ENCODE results near the gene STMN3.
"Not testable (repeated sequence)": the region's sequence is repeated elsewhere in the genome, so short reads cannot be mapped to it uniquely, and the experiment has no call there.

The STMN3 gene

DNA sequence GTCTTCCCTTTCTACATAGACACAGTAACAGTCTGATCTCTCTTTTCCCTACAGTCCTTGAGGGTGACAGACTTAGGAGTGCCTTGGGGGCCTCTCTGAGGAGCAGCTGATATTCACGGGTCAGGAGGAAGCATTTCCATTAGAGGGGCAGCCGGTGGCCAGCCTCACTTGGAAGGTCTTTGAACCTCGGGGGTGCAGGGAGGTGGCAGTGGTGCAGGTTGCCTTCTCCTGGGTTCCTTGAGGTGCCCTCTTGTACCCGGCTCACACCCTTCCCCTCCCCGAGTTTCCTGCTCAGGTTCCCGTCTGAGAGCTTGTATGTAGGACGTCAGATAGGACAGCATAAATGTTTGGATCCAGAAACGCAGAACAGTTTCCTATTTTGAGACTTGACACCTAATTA, 7.4 kb upstream of the STMN3 start:
- no peaks in the 10 kb centered on the region for H3K9me3 ChIP-seq (ENCODE audit: control insufficient read depth, insufficient read depth, low read depth, low read length)
- CTCF ChIA-PET, result no interaction called here
- POLR2A ChIA-PET, result no interaction called here
- no peaks in the 10 kb centered on the region for H3K4me1 ChIP-seq (ENCODE audit: control insufficient read depth, insufficient read depth, low read length)
- H3K36me3 ChIP-seq (ENCODE audit: control insufficient read depth in 2 of 2, insufficient read depth in 1 of 2, low read length in 2 of 2), result peaks cover 0 to 54% of the 10 kb centered on the region in 2 experiments; a peak in 1 of 3 replicates
- no peak overlapping the region for H3K27ac ChIP-seq (ENCODE audit: extremely low read depth, low read depth, low read length)
- TF ChIP-seq ZFP41 (tag by site-specific recombination; IDR thresholded peaks at IDR 0.05; ENCODE audit: borderline replicate concordance), result no peak
- TF ChIP-seq GLIS2 (tag by site-specific recombination; IDR thresholded peaks at IDR 0.05), result no peak
- no peak for TF ChIP-seq ZEB2 (tag by site-specific recombination; IDR thresholded peaks at IDR 0.05)
- no peak for TF ChIP-seq KLF16 (tag by site-specific recombination; IDR thresholded peaks at IDR 0.05)
- no peak for TF ChIP-seq ZNF629 (tag by site-specific recombination; IDR thresholded peaks at IDR 0.05)
- TF ChIP-seq ZNF707 (tag by site-specific recombination; IDR thresholded peaks at IDR 0.05), result no peak
- no peak for TF ChIP-seq ZNF114 (tag by site-specific recombination; IDR thresholded peaks at IDR 0.05)
- TF ChIP-seq ZNF560 (tag by site-specific recombination; IDR thresholded peaks at IDR 0.05; ENCODE audit: borderline replicate concordance), result no peak
- TF ChIP-seq ZNF433 (tag by site-specific recombination; IDR thresholded peaks at IDR 0.05; ENCODE audit: low read depth), result no peak
- H3K4me3 ChIP-seq (ENCODE audit: low read depth, low read length), result no peak overlapping the region

DNA sequence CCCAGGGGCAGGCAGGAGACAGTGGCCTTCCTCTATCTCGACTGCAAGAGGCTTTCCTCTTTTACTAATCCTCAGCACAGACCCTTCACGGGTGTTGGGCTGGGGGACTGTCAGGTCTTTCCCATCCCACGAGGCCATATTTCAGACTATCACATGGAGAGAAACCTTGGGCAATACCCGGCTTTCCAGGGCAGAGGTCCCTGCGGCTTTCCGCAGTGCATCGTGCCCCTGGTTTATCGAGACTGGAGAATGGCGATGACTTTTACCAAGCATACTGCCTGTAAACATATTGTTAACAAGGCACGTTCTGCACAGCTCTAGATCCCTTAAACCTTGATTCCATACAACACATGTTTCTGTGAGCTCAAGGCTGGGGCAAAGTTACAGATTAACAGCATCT, 7.0 kb upstream of the STMN3 start:
- H3K9me3 ChIP-seq (ENCODE audit: control insufficient read depth, insufficient read depth, low read depth, low read length); CTCF ChIA-PET; H3K4me1 ChIP-seq (ENCODE audit: control insufficient read depth, insufficient read depth, low read length); H3K27ac ChIP-seq (ENCODE audit: extremely low read depth, low read depth, low read length); POLR2A ChIA-PET; H3K4me3 ChIP-seq (ENCODE audit: low read depth, low read length): not testable (repeated sequence)
- H3K36me3 ChIP-seq (ENCODE audit: control insufficient read depth in 2 of 2, insufficient read depth in 1 of 2, low read length in 2 of 2), result peaks cover 0 to 49% of the 10 kb centered on the region in 2 experiments; a peak in 1 of 3 replicates

DNA sequence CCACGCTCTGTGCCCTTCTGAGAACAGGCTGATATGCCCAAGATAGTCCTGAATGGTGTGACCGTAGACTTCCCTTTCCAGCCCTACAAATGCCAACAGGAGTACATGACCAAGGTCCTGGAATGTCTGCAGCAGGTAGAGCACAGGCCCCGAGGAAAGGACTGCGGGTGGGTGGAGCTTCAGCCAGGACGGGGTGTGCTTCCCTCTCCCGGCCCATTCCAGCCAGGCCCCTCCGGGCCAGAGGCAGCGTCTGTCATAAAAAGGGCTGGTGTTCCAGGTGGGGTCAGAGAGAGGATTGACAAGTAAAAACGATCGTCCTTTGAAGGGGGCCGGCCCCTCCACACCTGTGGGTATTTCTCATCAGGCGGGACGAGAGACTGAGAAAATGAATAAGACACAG, 6.1 kb upstream of the STMN3 start:
- ChIA-PET POLR2A (no interaction called here), CTCF (no interaction called here)
- no peak overlapping the region; the same call in 1 of the 2 replicates for H3K27ac ChIP-seq (ENCODE audit: extremely low read depth, low read depth, low read length)
- peak overlapping the region; percentile 93 for H3K4me3 ChIP-seq (ENCODE audit: low read depth, low read length)
- TF ChIP-seq ZNF341 (tag by site-specific recombination; IDR thresholded peaks at IDR 0.05; ENCODE audit: low read depth) (no peak), ZNF239 (tag by site-specific recombination; IDR thresholded peaks at IDR 0.05) (no peak), ZNF23 (tag by site-specific recombination; IDR thresholded peaks at IDR 0.05; ENCODE audit: borderline replicate concordance) (no peak), ZNF302 (tag by site-specific recombination; IDR thresholded peaks at IDR 0.05; ENCODE audit: low read depth) (no peak), OSR2 (tag by site-specific recombination; IDR thresholded peaks at IDR 0.05) (no peak), ZNF202 (tag by site-specific recombination; IDR thresholded peaks at IDR 0.05; ENCODE audit: borderline replicate concordance) (no peak), ZNF654 (tag by site-specific recombination; IDR thresholded peaks at IDR 0.05; ENCODE audit: low read depth) (no peak)
- H3K36me3 ChIP-seq (ENCODE audit: control insufficient read depth in 2 of 2, insufficient read depth in 1 of 2, low read length in 2 of 2), result peaks cover 0 to 42% of the 10 kb centered on the region in 2 experiments; a peak in 1 of 3 replicates
- no peaks in the 10 kb centered on the region for H3K9me3 ChIP-seq (ENCODE audit: control insufficient read depth, insufficient read depth, low read depth, low read length)
- no peaks in the 10 kb centered on the region for H3K4me1 ChIP-seq (ENCODE audit: control insufficient read depth, insufficient read depth, low read length)

DNA sequence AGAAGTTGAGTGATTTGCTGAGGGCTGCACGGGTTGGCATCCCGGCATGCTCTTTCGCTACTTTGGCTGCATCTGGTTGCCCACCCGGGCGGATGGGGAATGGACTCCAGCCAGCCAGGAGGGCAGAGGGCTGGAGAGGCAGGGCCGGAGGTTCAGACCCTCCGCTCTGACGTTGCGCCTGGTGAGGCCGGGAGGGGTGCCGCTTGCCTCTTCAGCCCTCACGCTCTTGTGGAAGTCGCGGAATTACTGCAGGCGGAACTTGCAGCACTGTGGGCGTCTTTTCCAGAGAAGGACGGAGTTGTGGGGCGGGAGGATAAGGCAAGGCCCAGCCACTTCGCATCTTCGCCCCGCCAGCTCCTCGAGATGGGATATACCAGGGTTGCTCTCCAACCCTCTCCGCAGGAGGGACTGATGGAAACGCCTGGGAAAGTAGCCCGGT, 5.5 kb upstream of the STMN3 start:
- H3K4me3 ChIP-seq (ENCODE audit: low read depth, low read length), result peak overlapping the region; percentile 93
- CTCF ChIA-PET, result no interaction called here
- TF ChIP-seq, protein P1, sequence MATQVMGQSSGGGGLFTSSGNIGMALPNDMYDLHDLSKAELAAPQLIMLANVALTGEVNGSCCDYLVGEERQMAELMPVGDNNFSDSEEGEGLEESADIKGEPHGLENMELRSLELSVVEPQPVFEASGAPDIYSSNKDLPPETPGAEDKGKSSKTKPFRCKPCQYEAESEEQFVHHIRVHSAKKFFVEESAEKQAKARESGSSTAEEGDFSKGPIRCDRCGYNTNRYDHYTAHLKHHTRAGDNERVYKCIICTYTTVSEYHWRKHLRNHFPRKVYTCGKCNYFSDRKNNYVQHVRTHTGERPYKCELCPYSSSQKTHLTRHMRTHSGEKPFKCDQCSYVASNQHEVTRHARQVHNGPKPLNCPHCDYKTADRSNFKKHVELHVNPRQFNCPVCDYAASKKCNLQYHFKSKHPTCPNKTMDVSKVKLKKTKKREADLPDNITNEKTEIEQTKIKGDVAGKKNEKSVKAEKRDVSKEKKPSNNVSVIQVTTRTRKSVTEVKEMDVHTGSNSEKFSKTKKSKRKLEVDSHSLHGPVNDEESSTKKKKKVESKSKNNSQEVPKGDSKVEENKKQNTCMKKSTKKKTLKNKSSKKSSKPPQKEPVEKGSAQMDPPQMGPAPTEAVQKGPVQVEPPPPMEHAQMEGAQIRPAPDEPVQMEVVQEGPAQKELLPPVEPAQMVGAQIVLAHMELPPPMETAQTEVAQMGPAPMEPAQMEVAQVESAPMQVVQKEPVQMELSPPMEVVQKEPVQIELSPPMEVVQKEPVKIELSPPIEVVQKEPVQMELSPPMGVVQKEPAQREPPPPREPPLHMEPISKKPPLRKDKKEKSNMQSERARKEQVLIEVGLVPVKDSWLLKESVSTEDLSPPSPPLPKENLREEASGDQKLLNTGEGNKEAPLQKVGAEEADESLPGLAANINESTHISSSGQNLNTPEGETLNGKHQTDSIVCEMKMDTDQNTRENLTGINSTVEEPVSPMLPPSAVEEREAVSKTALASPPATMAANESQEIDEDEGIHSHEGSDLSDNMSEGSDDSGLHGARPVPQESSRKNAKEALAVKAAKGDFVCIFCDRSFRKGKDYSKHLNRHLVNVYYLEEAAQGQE (tag by site-specific recombination; IDR thresholded peaks at IDR 0.05), result no peak; the same call in 1 of the 2 replicates
- TF ChIP-seq, protein P2, sequence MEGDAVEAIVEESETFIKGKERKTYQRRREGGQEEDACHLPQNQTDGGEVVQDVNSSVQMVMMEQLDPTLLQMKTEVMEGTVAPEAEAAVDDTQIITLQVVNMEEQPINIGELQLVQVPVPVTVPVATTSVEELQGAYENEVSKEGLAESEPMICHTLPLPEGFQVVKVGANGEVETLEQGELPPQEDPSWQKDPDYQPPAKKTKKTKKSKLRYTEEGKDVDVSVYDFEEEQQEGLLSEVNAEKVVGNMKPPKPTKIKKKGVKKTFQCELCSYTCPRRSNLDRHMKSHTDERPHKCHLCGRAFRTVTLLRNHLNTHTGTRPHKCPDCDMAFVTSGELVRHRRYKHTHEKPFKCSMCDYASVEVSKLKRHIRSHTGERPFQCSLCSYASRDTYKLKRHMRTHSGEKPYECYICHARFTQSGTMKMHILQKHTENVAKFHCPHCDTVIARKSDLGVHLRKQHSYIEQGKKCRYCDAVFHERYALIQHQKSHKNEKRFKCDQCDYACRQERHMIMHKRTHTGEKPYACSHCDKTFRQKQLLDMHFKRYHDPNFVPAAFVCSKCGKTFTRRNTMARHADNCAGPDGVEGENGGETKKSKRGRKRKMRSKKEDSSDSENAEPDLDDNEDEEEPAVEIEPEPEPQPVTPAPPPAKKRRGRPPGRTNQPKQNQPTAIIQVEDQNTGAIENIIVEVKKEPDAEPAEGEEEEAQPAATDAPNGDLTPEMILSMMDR (tag by site-specific recombination; IDR thresholded peaks at IDR 0.05), result 0 out of 2 replicates have a peak, but pooled peaks have one; percentile 18
- TF ChIP-seq ZNF785 (tag by site-specific recombination; IDR thresholded peaks at IDR 0.05) (no peak), ZNF600 (tag by site-specific recombination; IDR thresholded peaks at IDR 0.05) (peak; percentile 99), ZNF76 (tag by site-specific recombination; IDR thresholded peaks at IDR 0.05; ENCODE audit: borderline replicate concordance, low read depth) (peak; percentile 83), ZNF837 (tag by site-specific recombination; IDR thresholded peaks at IDR 0.05) (0 out of 2 replicates have a peak, but pooled peaks have one; percentile 33)

More for the DNA sequence above, 5.5 kb upstream of the STMN3 start:
- no peaks in the 10 kb centered on the region for H3K9me3 ChIP-seq (ENCODE audit: control insufficient read depth, insufficient read depth, low read depth, low read length)
- peaks cover 0 to 36% of the 10 kb centered on the region in 2 experiments; a peak in 1 of 3 replicates for H3K36me3 ChIP-seq (ENCODE audit: control insufficient read depth in 2 of 2, insufficient read depth in 1 of 2, low read length in 2 of 2)
- peak overlapping the region; percentile 81; the same call in 1 of the 2 replicates for H3K27ac ChIP-seq (ENCODE audit: extremely low read depth, low read depth, low read length)
- POLR2A ChIA-PET, result interaction anchor here (0.8 to 1.7 kb wide), 17 partner anchors 9 to 322 kb away, joined by 3 to 15 read pairs (median 4); partner anchors contain the start of genes ARFRP1, GMEB2, HELZ2 and PRPF6
- no peaks in the 10 kb centered on the region for H3K4me1 ChIP-seq (ENCODE audit: control insufficient read depth, insufficient read depth, low read length)

All from HEK293 (cell line).